Vagina (tissue), 2 donors: ENCODE results near the gene POU2AF2. TPM values are rescaled to one million over a fixed set of nuclear protein-coding genes. Genes with fewer than 3 reads are reported as not detected.

Experiments used
- DNase-seq, 2 donors: peaks; one replicate each; pipeline ENCODE4 v3.0.0-alpha.2; 2017; ENCODE audit errors: extremely low spot score in 2 of 2
- H3K27ac ChIP-seq: fragments of 200-600 bp; sonication (generic); one replicate; pipeline ENCODE4 v1.5.1; 2019
- H3K27me3 ChIP-seq: fragments of 200-600 bp; sonication (generic); one replicate; pipeline ENCODE4 v1.5.1; 2019
- H3K36me3 ChIP-seq, 2 donors: fragments of 200-600 bp; sonication (generic); one replicate each; pipeline ENCODE4 v1.5.1; 2017 to 2019
- H3K4me1 ChIP-seq: fragments of 200-600 bp; sonication (generic); one replicate; pipeline ENCODE4 v1.5.1; 2019
- H3K4me3 ChIP-seq, 2 donors: fragments of 200-600 bp; sonication (generic); 1 replicate in 1 of 2; 2 replicates in 1 of 2; pipeline ENCODE4 v1.5.1; 2016 to 2019
- H3K9me3 ChIP-seq: fragments of 200-600 bp; sonication (generic); one replicate; pipeline ENCODE4 v1.5.1; 2019
- CTCF ChIP-seq, 3 experiments: fragments of 450-650 bp in 2 of 3; fragments of 200-600 bp in 1 of 3; sonication (generic) in 1 of 3; IDR thresholded peaks; one replicate each; pipeline ENCODE4 v1.5.1; 2017 to 2019; ENCODE audit warnings: antibody characterized with exemption in 3 of 3, mild to moderate bottlenecking in 2 of 3, moderate library complexity in 2 of 3
- POLR2A ChIP-seq, 2 donors: fragments of 450-650 bp; IDR thresholded peaks; one replicate each; pipeline ENCODE4 v1.6.1; 2017; ENCODE audit warnings: antibody characterized with exemption in 2 of 2, mild to moderate bottlenecking in 2 of 2, moderate library complexity in 2 of 2
- POLR2AphosphoS5 ChIP-seq, 2 donors: sonication (generic); formaldehyde crosslinking; IDR thresholded peaks; one replicate each; pipeline ENCODE4 v1.9.0; 2017; ENCODE audit warnings: antibody characterized with exemption in 2 of 2, mild to moderate bottlenecking in 2 of 2, low read depth in 1 of 2; ENCODE audit not compliant: insufficient read depth in 1 of 2
- intact Hi-C: fragments of 100-400 bp; cut with DNase I; formaldehyde crosslinking; loops from one replicate; pipeline ENCODE4 v1.15.1; 2023
- total RNA-seq: library from RNA; depleted of rRNA; stranded (reverse); fragments of >200 nt; gene quantifications from one replicate; pipeline ENCODE4 v1.2.3, GENCODE V29; 2016

The POU2AF2 gene
- total RNA-seq, 1 donor from 2014 or later, result not detected

- peaks cover 7% of the 10 kb centered on the region for H3K4me1 ChIP-seq
- H3K27me3 ChIP-seq, result no peaks in the 10 kb centered on the region
- no peak for DNase-seq
- H3K9me3 ChIP-seq, result no peaks in the 10 kb centered on the region
- no peaks in the 10 kb centered on the region for H3K36me3 ChIP-seq
- H3K4me3 ChIP-seq, result no peak overlapping the region
- TF ChIP-seq POLR2A (IDR thresholded peaks at IDR 0.05) (no peak), POLR2AphosphoS5 (IDR thresholded peaks at IDR 0.05; ENCODE audit: insufficient read depth in 1 of 2, low read depth in 1 of 2) (no peak), CTCF (IDR thresholded peaks at IDR 0.05) (no peak)
- H3K27ac ChIP-seq, result no peak overlapping the region
- intact Hi-C loops, result no loop called here
Observed at GRCh38 chr11:111305162-111305802, 59.8 kb downstream of the POU2AF2 start.

- H3K27me3 ChIP-seq, result no peaks in the 10 kb centered on the region
- DNase-seq, result no peak
- H3K27ac ChIP-seq, result no peak overlapping the region
- no peaks in the 10 kb centered on the region for H3K9me3 ChIP-seq
- no peak overlapping the region for H3K4me3 ChIP-seq
- H3K4me1 ChIP-seq, result peaks cover 1% of the 10 kb centered on the region
- H3K36me3 ChIP-seq, result no peaks in the 10 kb centered on the region
- no peak for TF ChIP-seq POLR2A (IDR thresholded peaks at IDR 0.05)
- no peak for TF ChIP-seq POLR2AphosphoS5 (IDR thresholded peaks at IDR 0.05; ENCODE audit: insufficient read depth in 1 of 2, low read depth in 1 of 2)
- TF ChIP-seq CTCF (IDR thresholded peaks at IDR 0.05), result no peak
- intact Hi-C loops, result no loop called here
Observed at GRCh38 chr11:111305876-111306275, 60.4 kb downstream of the POU2AF2 start.

GRCh38 chr11:111306321-111306720 is 60.8 kb downstream of the POU2AF2 start:
- intact Hi-C loops, result no loop called here
- DNase-seq, result no peak
- Histone ChIP-seq H3K27ac (no peak overlapping the region), H3K27me3 (no peaks in the 10 kb centered on the region), H3K9me3 (no peaks in the 10 kb centered on the region), H3K4me3 (no peak overlapping the region), H3K4me1 (no peaks in the 10 kb centered on the region), H3K36me3 (no peaks in the 10 kb centered on the region)
- no peak for TF ChIP-seq POLR2AphosphoS5 (IDR thresholded peaks at IDR 0.05; ENCODE audit: insufficient read depth in 1 of 2, low read depth in 1 of 2)
- no peak for TF ChIP-seq POLR2A (IDR thresholded peaks at IDR 0.05)
- TF ChIP-seq CTCF (IDR thresholded peaks at IDR 0.05), result no peak

- no peaks in the 10 kb centered on the region for H3K4me1 ChIP-seq
- intact Hi-C loops, result no loop called here
Observed at GRCh38 chr11:111307472-111308108, 62.1 kb downstream of the POU2AF2 start.

More at GRCh38 chr11:111307472-111308108, 62.1 kb downstream of the POU2AF2 start:
- no peak for DNase-seq
- Histone ChIP-seq H3K36me3 (no peaks in the 10 kb centered on the region), H3K27me3 (no peaks in the 10 kb centered on the region), H3K9me3 (no peaks in the 10 kb centered on the region), H3K4me3 (no peak overlapping the region), H3K27ac (no peak overlapping the region)
- TF ChIP-seq POLR2A (IDR thresholded peaks at IDR 0.05), result no peak
- TF ChIP-seq CTCF (IDR thresholded peaks at IDR 0.05), result no peak
- TF ChIP-seq POLR2AphosphoS5 (IDR thresholded peaks at IDR 0.05; ENCODE audit: insufficient read depth in 1 of 2, low read depth in 1 of 2), result no peak
